Liver (tissue), 9 donors: ENCODE measurements around the gene CRK. TPM values are rescaled to one million over a fixed set of nuclear protein-coding genes. Genes with fewer than 3 reads are reported as not detected.
A peak's percentile ranks its signal among the peaks of the same experiment; 100 is the strongest.
"Not testable (repeated sequence)": the region's sequence is repeated elsewhere in the genome, so short reads cannot be mapped to it uniquely, and the experiment has no call there.

Experiments used
- DNase-seq: peaks from one replicate; pipeline ENCODE4 v3.0.0-alpha.2; 2017; ENCODE audit warnings: low spot score
- H3K27ac ChIP-seq, 2 donors: one replicate each; pipeline ENCODE4 v1.7.0; 2013; ENCODE audit warnings: inconsistent platforms in 2 of 2, low read length in 2 of 2, control low read depth in 1 of 2, low read depth in 1 of 2, mild to moderate bottlenecking in 1 of 2
- H3K27me3 ChIP-seq, 4 donors: one replicate each; pipeline versions ENCODE4 v1.6.1 to v1.7.0; 2013; ENCODE audit warnings: low read length in 3 of 4, inconsistent platforms in 1 of 4, mild to moderate bottlenecking in 1 of 4, moderate library complexity in 1 of 4; ENCODE audit not compliant: control insufficient read depth in 4 of 4, insufficient read depth in 4 of 4
- H3K36me3 ChIP-seq, 4 donors: one replicate each; pipeline versions ENCODE4 v1.6.1 to v1.7.0; 2013; ENCODE audit warnings: low read length in 3 of 4, mild to moderate bottlenecking in 3 of 4, low read depth in 1 of 4, moderate library complexity in 1 of 4; ENCODE audit not compliant: control insufficient read depth in 4 of 4, insufficient read depth in 3 of 4
- H3K4me1 ChIP-seq, 4 donors: one replicate each; pipeline versions ENCODE4 v1.6.1 to v1.7.0; 2013; ENCODE audit warnings: low read length in 3 of 4, mild to moderate bottlenecking in 3 of 4, moderate library complexity in 1 of 4; ENCODE audit not compliant: control insufficient read depth in 4 of 4, insufficient read depth in 4 of 4
- H3K4me3 ChIP-seq, 3 donors: one replicate each; pipeline versions ENCODE4 v1.6.1 to v1.7.0; 2013; ENCODE audit warnings: low read length in 3 of 3, control low read depth in 1 of 3, low read depth in 1 of 3, mild to moderate bottlenecking in 1 of 3
- H3K9ac ChIP-seq, 2 donors: one replicate each; pipeline ENCODE4 v1.7.0; 2013; ENCODE audit warnings: low read length in 2 of 2, mild to moderate bottlenecking in 2 of 2, moderate library complexity in 2 of 2, control low read depth in 1 of 2, low read depth in 1 of 2
- H3K9me3 ChIP-seq, 4 donors: one replicate each; pipeline versions ENCODE4 v1.6.1 to v1.7.0; 2013; ENCODE audit warnings: low read length in 3 of 4; ENCODE audit not compliant: control insufficient read depth in 4 of 4
- EGR1 ChIP-seq, 2 donors: IDR thresholded peaks; 2 replicates each; pipeline ENCODE4 v1.6.1; 2016 to 2018; ENCODE audit warnings: antibody characterized with exemption in 2 of 2, low read depth in 2 of 2
- FOXA2 ChIP-seq: IDR thresholded peaks from 2 replicates; pipeline ENCODE4 v1.6.1; 2016; ENCODE audit warnings: antibody characterized with exemption
- GABPA ChIP-seq, 2 donors: IDR thresholded peaks in 1 of 2; conservative IDR thresholded peaks in 1 of 2; 2 replicates each; pipeline ENCODE4 v1.6.1; 2016; ENCODE audit warnings: antibody characterized with exemption in 2 of 2, mild to moderate bottlenecking in 1 of 2, moderate library complexity in 1 of 2
- HNF4G ChIP-seq: IDR thresholded peaks from 2 replicates; pipeline ENCODE4 v1.6.1; 2016; ENCODE audit warnings: antibody characterized with exemption
- RAD21 ChIP-seq, 2 donors: IDR thresholded peaks; 2 replicates each; pipeline ENCODE4 v1.6.1; 2016; ENCODE audit warnings: antibody characterized with exemption in 2 of 2, mild to moderate bottlenecking in 2 of 2
- RXRA ChIP-seq, 2 donors: IDR thresholded peaks; 2 replicates each; pipeline ENCODE4 v1.6.1; 2017 to 2018; ENCODE audit warnings: antibody characterized with exemption in 2 of 2, mild to moderate bottlenecking in 1 of 2
- SP1 ChIP-seq: IDR thresholded peaks from 2 replicates; pipeline ENCODE4 v1.6.1; 2018; ENCODE audit warnings: antibody characterized with exemption, mild to moderate bottlenecking
- TAF1 ChIP-seq: conservative IDR thresholded peaks from 2 replicates; pipeline ENCODE4 v1.6.1; 2016; ENCODE audit warnings: antibody characterized with exemption, mild to moderate bottlenecking
- WGBS: extraction: QIAGEN DNeasy Blood & Tissue Kit; methylation state at CpG from one replicate; pipeline ENCODE4 v1.1.7; 2013; 5-methylcytosine and 5-hydroxymethylcytosine counted together
- polyA plus RNA-seq, 2 donors: library from polyadenylated mRNA; stranded (reverse) in 1 of 2; unstranded in 1 of 2; fragments of 200-250 nt in 1 of 2; fragments of >200 nt in 1 of 2; fragmentation: Nextera tagmentation in 1 of 2; extraction: Ambion mirVana in 1 of 2; gene quantifications; one replicate each; pipeline versions ENCODE4 v1.2.1 to v1.2.3, GENCODE V29; 2013 to 2015
- total RNA-seq, 2 donors: library from RNA; depleted of rRNA; stranded (reverse); fragments of >200 nt; gene quantifications; one replicate each; pipeline ENCODE4 v1.2.3, GENCODE V29; 2014
- TF ChIP-seq, protein P1 (sequence below): IDR thresholded peaks from 2 replicates; pipeline ENCODE4 v1.6.1; 2016; ENCODE audit warnings: antibody characterized with exemption
- TF ChIP-seq, protein P2 (sequence below): IDR thresholded peaks from 2 replicates; pipeline ENCODE4 v1.6.1; 2016; ENCODE audit warnings: antibody characterized with exemption
- TF ChIP-seq, protein P3 (sequence below): IDR thresholded peaks from 2 replicates; pipeline ENCODE4 v1.6.1; 2016; ENCODE audit warnings: antibody characterized with exemption, mild to moderate bottlenecking
- TF ChIP-seq, protein P4 (sequence below): IDR thresholded peaks from 2 replicates; pipeline ENCODE4 v1.6.1; 2016; ENCODE audit warnings: antibody characterized with exemption
- donor health status: healthy.
- donor health status: healthy.
- donor health status: healthy.
- donor health status: healthy.
- donor health status: healthy.

The CRK gene
- total and polyA plus RNA-seq, 4 donors: 29.5 to 69.9 (median 34.8) TPM

DNA sequence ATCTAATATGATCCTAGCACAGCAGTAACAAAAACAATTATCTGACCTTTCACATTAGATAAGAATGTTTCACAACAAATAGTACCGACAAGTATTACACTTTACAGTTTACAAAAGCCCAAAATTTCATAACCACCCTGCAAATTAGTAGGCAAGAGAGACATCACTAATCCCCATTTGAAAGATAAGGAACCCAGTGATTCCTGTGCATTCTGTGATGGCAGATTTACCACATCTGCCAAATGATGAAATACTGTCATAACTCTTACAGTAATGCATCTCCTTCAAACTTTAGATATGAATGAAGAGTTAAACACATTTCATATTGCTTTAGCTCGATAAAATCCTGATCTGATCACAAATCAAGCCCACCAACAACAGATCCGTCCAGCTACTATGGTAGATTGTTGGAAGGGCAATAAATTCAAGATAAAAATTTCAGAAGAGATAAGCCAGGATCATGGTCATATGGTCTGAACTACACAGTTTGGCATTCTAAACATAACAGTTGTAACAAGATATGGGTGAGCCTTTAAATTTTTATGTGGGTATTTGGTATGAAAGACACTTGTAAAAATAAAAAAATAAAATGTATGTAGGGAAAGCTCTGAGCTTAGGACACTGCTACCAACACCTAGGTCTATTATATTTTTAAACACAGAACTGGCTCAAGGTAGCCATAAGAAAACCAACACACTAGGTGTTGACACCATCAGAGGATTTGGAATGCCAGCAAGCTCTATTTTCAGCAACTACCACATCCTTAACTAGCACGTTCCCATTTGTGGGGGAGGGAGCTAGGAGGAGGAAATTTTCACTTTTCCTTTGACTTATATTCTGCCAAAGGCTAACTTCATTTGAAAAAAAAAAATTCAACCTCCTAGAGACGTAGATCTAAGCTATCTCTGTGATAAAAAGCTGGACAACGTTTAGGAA lies 65.3 kb downstream of the CRK start:
- 36% methylated on average over 6 of the region's 6 CpGs for WGBS
- TF ChIP-seq RXRA (IDR thresholded peaks at IDR 0.05) (peak in 1 of 2 donors; percentile 41), GABPA (IDR thresholded peaks at IDR 0.05 in 1 of 2, conservative IDR thresholded peaks at IDR 0.05 in 1 of 2) (no peak)
- TF ChIP-seq, protein P1, sequence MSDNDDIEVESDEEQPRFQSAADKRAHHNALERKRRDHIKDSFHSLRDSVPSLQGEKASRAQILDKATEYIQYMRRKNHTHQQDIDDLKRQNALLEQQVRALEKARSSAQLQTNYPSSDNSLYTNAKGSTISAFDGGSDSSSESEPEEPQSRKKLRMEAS: no peak
- no peak for DNase-seq
- Histone ChIP-seq H3K9me3 (no peaks in the 10 kb centered on the region), H3K36me3 (no peaks in the 10 kb centered on the region), H3K4me1 (peaks cover 22 to 50% (median 38%) of the 10 kb centered on the region in 4 donors), H3K4me3 (no peak overlapping the region), H3K27ac (no peak overlapping the region), H3K9ac (no peak overlapping the region), H3K27me3 (no peaks in the 10 kb centered on the region)

DNA sequence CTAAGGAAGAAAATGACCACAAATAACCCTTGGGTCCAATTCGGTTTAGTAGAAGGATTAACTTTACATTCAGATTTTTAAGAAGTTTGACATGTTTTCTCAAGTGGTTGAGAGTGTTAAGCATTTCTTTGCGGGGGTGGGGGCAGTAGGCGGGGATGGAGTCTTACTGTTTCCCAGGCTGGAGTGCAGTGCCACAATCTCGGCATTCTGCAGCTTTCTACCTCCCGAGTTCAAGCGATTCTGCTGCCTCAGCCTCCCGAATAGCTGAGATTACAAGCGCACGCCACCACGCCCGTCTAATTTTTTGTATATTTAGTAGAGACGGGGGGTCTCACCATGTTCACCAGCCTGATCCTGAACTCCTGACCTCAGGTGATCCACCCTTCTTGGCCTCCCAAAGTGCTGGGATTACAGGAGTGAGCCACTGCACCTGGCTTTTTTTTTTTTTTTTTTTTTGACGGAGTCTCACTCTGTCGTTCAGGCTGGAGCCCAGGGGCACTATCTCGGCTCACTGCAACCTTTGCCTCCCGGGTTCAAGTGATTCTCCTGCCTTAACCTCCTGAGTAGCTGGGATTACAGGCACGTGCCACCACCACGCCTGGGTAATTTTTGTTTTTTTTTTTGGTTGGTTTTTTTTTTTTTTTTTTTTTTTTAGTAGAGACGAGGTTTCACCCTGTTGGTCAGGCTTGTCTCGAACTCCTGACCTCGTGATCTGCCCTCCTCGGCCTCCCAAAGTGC lies 68.4 kb downstream of the CRK start:
- H3K9ac ChIP-seq, H3K4me3 ChIP-seq, H3K27me3 ChIP-seq, DNase-seq, H3K27ac ChIP-seq, H3K36me3 ChIP-seq, H3K9me3 ChIP-seq: not testable (repeated sequence)
- H3K4me1 ChIP-seq: peaks cover 26 to 48% (median 37%) of the 10 kb centered on the region in 4 donors
- WGBS: 63% methylated on average over 22 of the region's 22 CpGs

DNA sequence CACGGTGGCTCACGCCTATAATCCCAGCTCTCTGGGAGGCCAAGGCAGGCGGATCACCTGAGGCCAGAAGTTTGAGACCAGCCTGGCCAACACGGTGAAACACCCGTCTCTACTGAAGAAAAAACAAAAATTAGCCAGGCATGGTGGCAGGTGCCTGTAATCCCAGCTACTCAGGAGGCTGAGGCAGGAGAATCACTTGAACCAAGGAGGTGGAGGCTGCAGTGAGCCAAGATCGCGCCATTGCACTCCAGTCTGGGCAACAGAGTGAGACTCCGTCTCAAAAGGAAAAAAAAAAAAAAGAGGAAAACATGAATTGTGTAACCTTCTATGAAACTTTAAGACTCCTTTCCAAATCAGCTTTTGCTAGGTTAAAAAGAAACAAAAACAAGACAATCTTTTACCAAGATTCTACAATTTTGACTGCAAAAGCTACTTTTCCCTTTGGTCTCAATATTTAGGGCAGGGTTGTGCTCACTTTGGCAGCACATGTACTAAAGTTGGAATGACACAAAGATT lies 69.3 kb downstream of the CRK start:
- not testable (repeated sequence) for DNase-seq, H3K4me3 ChIP-seq, H3K9me3 ChIP-seq, H3K27me3 ChIP-seq, H3K9ac ChIP-seq, H3K36me3 ChIP-seq, H3K27ac ChIP-seq
- peaks cover 22 to 46% (median 40%) of the 10 kb centered on the region in 4 donors for H3K4me1 ChIP-seq
- 87% methylated on average over 8 of the region's 8 CpGs for WGBS

DNA sequence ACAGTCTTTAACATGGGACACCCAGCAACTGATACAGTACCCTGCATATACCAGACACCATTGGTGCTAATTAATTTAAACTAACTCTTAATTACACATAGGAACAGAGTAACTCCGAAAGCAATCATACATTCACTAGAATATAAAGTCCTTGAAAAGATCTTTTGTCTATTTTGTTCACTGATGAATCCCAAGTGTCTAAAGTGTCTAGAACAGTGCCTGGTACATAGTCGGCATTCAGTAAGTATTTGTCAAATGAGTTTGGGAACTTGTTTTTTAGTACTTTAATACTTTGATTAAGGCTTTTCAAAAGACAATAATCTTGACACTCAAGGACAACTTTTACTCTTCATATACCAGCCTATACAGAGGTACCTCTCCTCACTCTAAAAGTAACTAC lies 69.8 kb downstream of the CRK start:
- no peaks in the 10 kb centered on the region for H3K9me3 ChIP-seq
- peaks cover 22 to 46% (median 40%) of the 10 kb centered on the region in 4 donors for H3K4me1 ChIP-seq
- no peak for DNase-seq
- H3K9ac ChIP-seq: no peak overlapping the region
- no peaks in the 10 kb centered on the region for H3K36me3 ChIP-seq
- H3K27me3 ChIP-seq: no peaks in the 10 kb centered on the region
- WGBS: 93% methylated on average over 2 of the region's 2 CpGs
- no peak overlapping the region for H3K4me3 ChIP-seq
- H3K27ac ChIP-seq: no peak overlapping the region
- TF ChIP-seq, protein P1: no peak
- TF ChIP-seq, protein P2, sequence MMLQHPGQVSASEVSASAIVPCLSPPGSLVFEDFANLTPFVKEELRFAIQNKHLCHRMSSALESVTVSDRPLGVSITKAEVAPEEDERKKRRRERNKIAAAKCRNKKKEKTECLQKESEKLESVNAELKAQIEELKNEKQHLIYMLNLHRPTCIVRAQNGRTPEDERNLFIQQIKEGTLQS: no peak
- TF ChIP-seq RAD21 (IDR thresholded peaks at IDR 0.05) (no peak), SP1 (no peak), RXRA (IDR thresholded peaks at IDR 0.05) (no peak), TAF1 (no peak), FOXA2 (no peak), EGR1 (IDR thresholded peaks at IDR 0.05; ENCODE audit: low read depth in 2 of 2) (no peak), HNF4G (no peak)
- TF ChIP-seq, protein P3, sequence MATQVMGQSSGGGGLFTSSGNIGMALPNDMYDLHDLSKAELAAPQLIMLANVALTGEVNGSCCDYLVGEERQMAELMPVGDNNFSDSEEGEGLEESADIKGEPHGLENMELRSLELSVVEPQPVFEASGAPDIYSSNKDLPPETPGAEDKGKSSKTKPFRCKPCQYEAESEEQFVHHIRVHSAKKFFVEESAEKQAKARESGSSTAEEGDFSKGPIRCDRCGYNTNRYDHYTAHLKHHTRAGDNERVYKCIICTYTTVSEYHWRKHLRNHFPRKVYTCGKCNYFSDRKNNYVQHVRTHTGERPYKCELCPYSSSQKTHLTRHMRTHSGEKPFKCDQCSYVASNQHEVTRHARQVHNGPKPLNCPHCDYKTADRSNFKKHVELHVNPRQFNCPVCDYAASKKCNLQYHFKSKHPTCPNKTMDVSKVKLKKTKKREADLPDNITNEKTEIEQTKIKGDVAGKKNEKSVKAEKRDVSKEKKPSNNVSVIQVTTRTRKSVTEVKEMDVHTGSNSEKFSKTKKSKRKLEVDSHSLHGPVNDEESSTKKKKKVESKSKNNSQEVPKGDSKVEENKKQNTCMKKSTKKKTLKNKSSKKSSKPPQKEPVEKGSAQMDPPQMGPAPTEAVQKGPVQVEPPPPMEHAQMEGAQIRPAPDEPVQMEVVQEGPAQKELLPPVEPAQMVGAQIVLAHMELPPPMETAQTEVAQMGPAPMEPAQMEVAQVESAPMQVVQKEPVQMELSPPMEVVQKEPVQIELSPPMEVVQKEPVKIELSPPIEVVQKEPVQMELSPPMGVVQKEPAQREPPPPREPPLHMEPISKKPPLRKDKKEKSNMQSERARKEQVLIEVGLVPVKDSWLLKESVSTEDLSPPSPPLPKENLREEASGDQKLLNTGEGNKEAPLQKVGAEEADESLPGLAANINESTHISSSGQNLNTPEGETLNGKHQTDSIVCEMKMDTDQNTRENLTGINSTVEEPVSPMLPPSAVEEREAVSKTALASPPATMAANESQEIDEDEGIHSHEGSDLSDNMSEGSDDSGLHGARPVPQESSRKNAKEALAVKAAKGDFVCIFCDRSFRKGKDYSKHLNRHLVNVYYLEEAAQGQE: no peak
- TF ChIP-seq, protein P4, sequence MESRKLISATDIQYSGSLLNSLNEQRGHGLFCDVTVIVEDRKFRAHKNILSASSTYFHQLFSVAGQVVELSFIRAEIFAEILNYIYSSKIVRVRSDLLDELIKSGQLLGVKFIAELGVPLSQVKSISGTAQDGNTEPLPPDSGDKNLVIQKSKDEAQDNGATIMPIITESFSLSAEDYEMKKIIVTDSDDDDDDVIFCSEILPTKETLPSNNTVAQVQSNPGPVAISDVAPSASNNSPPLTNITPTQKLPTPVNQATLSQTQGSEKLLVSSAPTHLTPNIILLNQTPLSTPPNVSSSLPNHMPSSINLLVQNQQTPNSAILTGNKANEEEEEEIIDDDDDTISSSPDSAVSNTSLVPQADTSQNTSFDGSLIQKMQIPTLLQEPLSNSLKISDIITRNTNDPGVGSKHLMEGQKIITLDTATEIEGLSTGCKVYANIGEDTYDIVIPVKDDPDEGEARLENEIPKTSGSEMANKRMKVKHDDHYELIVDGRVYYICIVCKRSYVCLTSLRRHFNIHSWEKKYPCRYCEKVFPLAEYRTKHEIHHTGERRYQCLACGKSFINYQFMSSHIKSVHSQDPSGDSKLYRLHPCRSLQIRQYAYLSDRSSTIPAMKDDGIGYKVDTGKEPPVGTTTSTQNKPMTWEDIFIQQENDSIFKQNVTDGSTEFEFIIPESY: no peak
